NCI-H526 treated with DMSO at 0.1 percent for 48 hours (cell line): Measurements from ENCODE around the gene CDX1.
"Not testable (repeated sequence)": the region's sequence is repeated elsewhere in the genome, so short reads cannot be mapped to it uniquely, and the experiment has no call there.

Experiments
- DNase-seq: peaks from one replicate; lab custom pipeline; 2025; lab: John Stamatoyannopoulos, UW

The CDX1 gene

DNA sequence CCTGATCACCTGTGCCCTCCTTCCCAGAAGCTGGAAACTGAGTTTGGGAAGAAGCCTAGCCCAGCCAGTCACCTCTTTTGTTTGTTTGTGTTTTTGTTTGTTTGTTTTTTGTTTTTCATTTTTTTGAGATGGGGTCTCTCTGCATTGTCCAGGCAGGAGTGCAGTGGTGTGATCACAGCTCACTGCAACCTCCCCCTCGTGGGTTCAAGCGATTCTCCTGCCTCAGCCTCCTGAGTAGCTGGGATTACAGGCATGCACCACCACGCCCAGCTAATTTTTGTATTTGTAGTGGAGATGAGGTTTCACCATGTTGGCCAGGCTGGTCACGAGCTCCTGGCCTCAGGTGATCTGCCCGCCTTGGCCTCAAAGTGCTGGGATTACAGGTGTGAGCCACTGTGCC, 67.1 kb downstream of the CDX1 start:
- not testable (repeated sequence) for DNase-seq
